BE2C (cell line): ENCODE data around the gene SGTA.

ENCODE experiments used
- DNase-seq: peaks from one replicate; pipeline ENCODE4 v3.0.0-alpha.2; 2020
- H3K27me3 ChIP-seq: fragments of 250-450 bp; sonication (Bioruptor Pico); 2 replicates; pipeline ENCODE4 v1.5.1; 2020; ENCODE audit warnings: mild to moderate bottlenecking
- H3K36me3 ChIP-seq: fragments of 250-450 bp; sonication (Bioruptor Pico); 2 replicates; pipeline ENCODE4 v1.5.1; 2020; ENCODE audit warnings: mild to moderate bottlenecking
- H3K4me1 ChIP-seq: fragments of 250-450 bp; sonication (Bioruptor Pico); 2 replicates; pipeline ENCODE4 v1.5.1; 2020
- H3K4me3 ChIP-seq: 2 replicates; pipeline ENCODE4 v1.5.1; 2011; ENCODE audit warnings: low read depth, low read length
- H3K9me3 ChIP-seq: fragments of 250-450 bp; sonication (Bioruptor Pico); 2 replicates; pipeline ENCODE4 v1.5.1; 2020
- TF ChIP-seq, protein P1 (sequence below): IDR thresholded peaks from 2 replicates; pipeline ENCODE4 v1.5.1; 2012; ENCODE audit warnings: mild to moderate bottlenecking, low read depth, low read length

SGTA gene

GRCh38 chr19:2754659-2755447, 28.2 kb downstream of the SGTA start:
- no peak overlapping the region for H3K4me3 ChIP-seq
- peaks cover 57% of the 10 kb centered on the region for H3K36me3 ChIP-seq
- no peak for DNase-seq
- no peaks in the 10 kb centered on the region for H3K27me3 ChIP-seq
- H3K9me3 ChIP-seq, result no peaks in the 10 kb centered on the region
- TF ChIP-seq, protein P1, sequence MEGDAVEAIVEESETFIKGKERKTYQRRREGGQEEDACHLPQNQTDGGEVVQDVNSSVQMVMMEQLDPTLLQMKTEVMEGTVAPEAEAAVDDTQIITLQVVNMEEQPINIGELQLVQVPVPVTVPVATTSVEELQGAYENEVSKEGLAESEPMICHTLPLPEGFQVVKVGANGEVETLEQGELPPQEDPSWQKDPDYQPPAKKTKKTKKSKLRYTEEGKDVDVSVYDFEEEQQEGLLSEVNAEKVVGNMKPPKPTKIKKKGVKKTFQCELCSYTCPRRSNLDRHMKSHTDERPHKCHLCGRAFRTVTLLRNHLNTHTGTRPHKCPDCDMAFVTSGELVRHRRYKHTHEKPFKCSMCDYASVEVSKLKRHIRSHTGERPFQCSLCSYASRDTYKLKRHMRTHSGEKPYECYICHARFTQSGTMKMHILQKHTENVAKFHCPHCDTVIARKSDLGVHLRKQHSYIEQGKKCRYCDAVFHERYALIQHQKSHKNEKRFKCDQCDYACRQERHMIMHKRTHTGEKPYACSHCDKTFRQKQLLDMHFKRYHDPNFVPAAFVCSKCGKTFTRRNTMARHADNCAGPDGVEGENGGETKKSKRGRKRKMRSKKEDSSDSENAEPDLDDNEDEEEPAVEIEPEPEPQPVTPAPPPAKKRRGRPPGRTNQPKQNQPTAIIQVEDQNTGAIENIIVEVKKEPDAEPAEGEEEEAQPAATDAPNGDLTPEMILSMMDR, result no peak
- no peaks in the 10 kb centered on the region for H3K4me1 ChIP-seq

- peaks cover 25% of the 10 kb centered on the region for H3K36me3 ChIP-seq
- TF ChIP-seq, protein P1, result no peak
- no peaks in the 10 kb centered on the region for H3K4me1 ChIP-seq
- no peak overlapping the region for H3K4me3 ChIP-seq
- no peaks in the 10 kb centered on the region for H3K9me3 ChIP-seq
- DNase-seq, result no peak
- no peaks in the 10 kb centered on the region for H3K27me3 ChIP-seq
Observed at GRCh38 chr19:2751438-2751830, 31.6 kb downstream of the SGTA start.

- no peaks in the 10 kb centered on the region for H3K9me3 ChIP-seq
- no peak for DNase-seq
- no peaks in the 10 kb centered on the region for H3K27me3 ChIP-seq
- H3K4me3 ChIP-seq, result no peak overlapping the region
- TF ChIP-seq, protein P1, result no peak
- no peaks in the 10 kb centered on the region for H3K4me1 ChIP-seq
- H3K36me3 ChIP-seq, result peaks cover 25% of the 10 kb centered on the region
Observed at GRCh38 chr19:2750808-2751437, 32.1 kb downstream of the SGTA start.

DNA sequence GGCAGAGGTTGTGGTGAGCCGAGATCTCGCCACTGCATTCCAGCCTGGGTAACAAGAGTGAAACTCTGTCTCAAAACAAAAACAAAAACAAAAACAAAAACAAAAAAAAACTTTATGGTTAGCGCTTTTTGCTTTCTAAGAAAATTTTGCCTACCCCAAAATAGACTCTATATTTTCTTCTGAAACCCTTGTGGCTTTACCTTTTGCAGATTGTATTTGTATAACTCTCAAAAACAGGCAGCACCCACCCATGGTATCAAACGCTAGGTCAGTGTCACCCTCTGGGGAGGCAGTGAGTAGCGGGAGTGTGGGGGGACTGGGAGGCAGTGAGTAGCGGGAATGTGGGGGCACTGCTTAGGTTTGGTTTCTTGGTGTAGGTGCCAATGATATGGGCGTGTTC, 35.7 kb downstream of the SGTA start:
- H3K27me3 ChIP-seq, result no peaks in the 10 kb centered on the region; the same call in 1 of the 2 replicates
- no peak for DNase-seq
- H3K4me1 ChIP-seq, result no peaks in the 10 kb centered on the region
- no peaks in the 10 kb centered on the region for H3K36me3 ChIP-seq
- TF ChIP-seq, protein P1, result no peak
- H3K4me3 ChIP-seq, result no peak overlapping the region
- no peaks in the 10 kb centered on the region for H3K9me3 ChIP-seq

DNA sequence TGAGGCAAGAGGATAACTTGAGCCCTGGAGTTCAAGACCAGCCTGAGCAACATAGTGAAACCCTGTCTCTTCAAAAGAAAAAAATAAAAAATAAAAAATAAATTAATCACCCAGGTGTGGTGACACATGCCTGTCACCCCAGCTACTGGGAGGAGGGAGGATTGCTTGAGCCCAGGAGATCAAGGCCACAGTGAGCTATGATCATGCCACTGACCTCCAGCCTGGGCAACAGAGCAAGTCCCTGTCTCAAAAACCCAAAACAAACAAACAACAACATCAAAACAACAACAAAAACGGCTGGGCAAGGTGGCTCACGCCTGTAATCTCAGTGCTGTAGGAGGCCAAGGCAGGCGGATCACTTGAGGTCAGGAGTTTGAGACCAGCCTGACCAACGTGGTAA, 39.0 kb downstream of the SGTA start:
- Histone ChIP-seq H3K4me1 (no peaks in the 10 kb centered on the region), H3K36me3 (no peaks in the 10 kb centered on the region), H3K27me3 (no peaks in the 10 kb centered on the region; the same call in 1 of the 2 replicates), H3K9me3 (no peaks in the 10 kb centered on the region), H3K4me3 (no peak overlapping the region)
- TF ChIP-seq, protein P1, result no peak
- no peak for DNase-seq

DNA sequence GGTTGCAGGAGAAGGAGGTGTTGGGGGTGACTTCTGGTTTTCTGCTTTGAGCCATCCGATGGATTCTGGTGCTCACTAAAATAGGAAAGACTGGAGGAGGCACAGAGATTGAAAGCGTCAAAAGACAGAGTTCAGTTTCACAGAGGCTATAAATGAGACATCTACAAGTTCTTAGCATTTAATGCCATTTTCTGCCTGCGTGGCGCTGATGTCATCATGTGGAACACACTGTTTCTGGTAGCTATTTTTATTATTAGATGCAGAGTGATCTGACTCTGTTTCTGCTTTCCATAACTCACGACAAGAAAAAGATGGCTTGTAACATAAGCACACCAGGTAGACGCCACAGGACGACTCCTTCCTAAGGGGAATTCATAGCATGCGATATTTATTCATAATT, 40.0 kb downstream of the SGTA start:
- Histone ChIP-seq H3K36me3 (no peaks in the 10 kb centered on the region), H3K27me3 (no peaks in the 10 kb centered on the region; the same call in 1 of the 2 replicates), H3K9me3 (no peaks in the 10 kb centered on the region), H3K4me3 (no peak overlapping the region), H3K4me1 (no peaks in the 10 kb centered on the region)
- DNase-seq, result no peak
- TF ChIP-seq, protein P1, result no peak
